Cardiac muscle cell (in vitro differentiated cells and primary cell): ENCODE data around the gene NCBP3. TPM values are rescaled to one million over a fixed set of nuclear protein-coding genes. Genes with fewer than 3 reads are reported as not detected.

ENCODE experiments used
- DNase-seq, 2 donors: peaks; one replicate each; pipeline versions ENCODE4 v3.0.0 to v3.0.0-alpha.2; 2010 to 2017; ENCODE audit warnings: low read depth in 1 of 2, low spot score in 1 of 2
- H3K27ac ChIP-seq: fragments of 200-600 bp; sonication (generic); 2 replicates; pipeline ENCODE4 v1.5.1; 2016
- H3K27me3 ChIP-seq: fragments of 200-600 bp; sonication (generic); 2 replicates; pipeline ENCODE4 v1.6.0; 2016; ENCODE audit warnings: control low read depth
- H3K36me3 ChIP-seq: fragments of 200-600 bp; sonication (generic); 2 replicates; pipeline ENCODE4 v1.5.1; 2016; ENCODE audit warnings: control low read depth
- H3K4me1 ChIP-seq: fragments of 200-600 bp; sonication (generic); 2 replicates; pipeline ENCODE4 v1.8.1; 2017; ENCODE audit warnings: low read depth, mild to moderate bottlenecking, mixed run types
- H3K4me3 ChIP-seq: fragments of 200-600 bp; sonication (generic); 2 replicates; pipeline ENCODE4 v1.5.1; 2016; ENCODE audit warnings: mild to moderate bottlenecking
- H3K9me3 ChIP-seq: fragments of 200-600 bp; sonication (generic); 2 replicates; pipeline ENCODE4 v1.5.1; 2017; ENCODE audit warnings: low read depth, mild to moderate bottlenecking, control low read depth
- polyA plus RNA-seq: library from polyadenylated mRNA; unstranded; fragments of >200 nt; fragmentation: Nextera tagmentation; extraction: Ambion mirVana; gene quantifications from 2 replicates; pipeline ENCODE4 v1.2.1, GENCODE V29; 2016
- total RNA-seq: library from RNA; depleted of rRNA; stranded (reverse); fragments of >200 nt; gene quantifications from 2 replicates; pipeline ENCODE4 v1.2.3, GENCODE V29; 2016
- TF ChIP-seq, protein P1 (sequence below): IDR thresholded peaks from 2 replicates; pipeline ENCODE4 v1.5.1; 2012; ENCODE audit warnings: low read depth, mild to moderate bottlenecking, low read length

NCBP3 gene
- total and polyA plus RNA-seq, 2 experiments from 2014 or later: 27.0 to 32.2 TPM

GRCh38 chr17:3879591-3880417 lies 33.8 kb upstream of the NCBP3 start:
- no peaks in the 10 kb centered on the region for H3K4me1 ChIP-seq
- no peak overlapping the region for H3K4me3 ChIP-seq
- no peaks in the 10 kb centered on the region for H3K27me3 ChIP-seq
- TF ChIP-seq, protein P1, sequence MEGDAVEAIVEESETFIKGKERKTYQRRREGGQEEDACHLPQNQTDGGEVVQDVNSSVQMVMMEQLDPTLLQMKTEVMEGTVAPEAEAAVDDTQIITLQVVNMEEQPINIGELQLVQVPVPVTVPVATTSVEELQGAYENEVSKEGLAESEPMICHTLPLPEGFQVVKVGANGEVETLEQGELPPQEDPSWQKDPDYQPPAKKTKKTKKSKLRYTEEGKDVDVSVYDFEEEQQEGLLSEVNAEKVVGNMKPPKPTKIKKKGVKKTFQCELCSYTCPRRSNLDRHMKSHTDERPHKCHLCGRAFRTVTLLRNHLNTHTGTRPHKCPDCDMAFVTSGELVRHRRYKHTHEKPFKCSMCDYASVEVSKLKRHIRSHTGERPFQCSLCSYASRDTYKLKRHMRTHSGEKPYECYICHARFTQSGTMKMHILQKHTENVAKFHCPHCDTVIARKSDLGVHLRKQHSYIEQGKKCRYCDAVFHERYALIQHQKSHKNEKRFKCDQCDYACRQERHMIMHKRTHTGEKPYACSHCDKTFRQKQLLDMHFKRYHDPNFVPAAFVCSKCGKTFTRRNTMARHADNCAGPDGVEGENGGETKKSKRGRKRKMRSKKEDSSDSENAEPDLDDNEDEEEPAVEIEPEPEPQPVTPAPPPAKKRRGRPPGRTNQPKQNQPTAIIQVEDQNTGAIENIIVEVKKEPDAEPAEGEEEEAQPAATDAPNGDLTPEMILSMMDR: no peak
- H3K36me3 ChIP-seq: no peaks in the 10 kb centered on the region
- no peaks in the 10 kb centered on the region for H3K9me3 ChIP-seq
- H3K27ac ChIP-seq: no peak overlapping the region
- no peak for DNase-seq

DNA sequence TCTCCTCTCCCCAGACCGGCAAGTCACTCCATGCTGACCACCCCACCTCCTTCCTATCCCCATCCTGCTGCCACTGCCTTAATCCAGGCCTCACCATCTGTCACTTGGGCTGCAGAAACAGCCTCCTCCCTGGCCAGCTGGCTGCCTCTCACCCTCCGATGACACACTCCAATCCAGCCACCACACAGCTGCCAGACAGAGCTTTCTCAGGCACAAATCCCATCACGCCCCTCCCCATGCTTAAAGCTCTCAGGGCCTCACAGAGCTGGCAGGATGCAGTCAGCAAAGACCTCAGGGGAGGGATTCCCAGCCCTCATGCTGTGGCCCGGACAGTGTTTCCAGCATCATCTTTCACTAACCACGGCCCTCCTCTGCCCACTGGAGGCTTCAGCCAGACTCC lies 33.1 kb upstream of the NCBP3 start:
- Histone ChIP-seq H3K27me3 (no peaks in the 10 kb centered on the region), H3K27ac (no peak overlapping the region), H3K4me1 (no peaks in the 10 kb centered on the region), H3K36me3 (no peaks in the 10 kb centered on the region), H3K9me3 (no peaks in the 10 kb centered on the region), H3K4me3 (no peak overlapping the region)
- TF ChIP-seq, protein P1: no peak
- peak; percentile 52 to 53 for DNase-seq

DNA sequence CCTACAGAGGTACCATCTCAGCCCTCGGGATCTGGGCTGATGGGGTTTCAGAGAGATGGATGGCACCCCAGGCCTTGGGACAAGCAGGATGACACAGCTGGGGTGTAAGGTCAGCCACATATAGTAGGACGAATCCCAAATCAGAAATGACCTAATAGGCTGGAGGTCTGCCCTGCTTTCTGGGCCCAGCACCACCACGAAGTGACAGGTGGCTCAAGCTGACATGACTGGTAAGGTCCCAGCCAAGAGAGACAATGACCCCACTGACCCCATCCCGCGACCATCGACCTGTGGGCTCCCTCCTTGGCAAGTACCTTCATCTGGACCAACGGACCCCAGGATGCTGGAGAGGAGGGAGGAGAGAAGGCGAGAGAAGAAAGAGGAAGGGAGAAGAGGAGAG lies 31.2 kb upstream of the NCBP3 start:
- Histone ChIP-seq H3K36me3 (no peaks in the 10 kb centered on the region), H3K4me3 (no peak overlapping the region), H3K9me3 (no peaks in the 10 kb centered on the region), H3K27me3 (no peaks in the 10 kb centered on the region), H3K4me1 (no peaks in the 10 kb centered on the region), H3K27ac (no peak overlapping the region)
- no peak for DNase-seq
- TF ChIP-seq, protein P1: no peak

GRCh38 chr17:3875317-3875716 lies 29.3 kb upstream of the NCBP3 start:
- no peaks in the 10 kb centered on the region for H3K4me1 ChIP-seq
- DNase-seq: no peak
- H3K27ac ChIP-seq: no peak overlapping the region
- no peaks in the 10 kb centered on the region for H3K27me3 ChIP-seq
- no peaks in the 10 kb centered on the region for H3K36me3 ChIP-seq
- H3K9me3 ChIP-seq: no peaks in the 10 kb centered on the region
- no peak overlapping the region for H3K4me3 ChIP-seq
- TF ChIP-seq, protein P1: no peak

GRCh38 chr17:3873862-3874261 lies 27.8 kb upstream of the NCBP3 start:
- Histone ChIP-seq H3K9me3 (no peaks in the 10 kb centered on the region), H3K4me1 (no peaks in the 10 kb centered on the region), H3K36me3 (no peaks in the 10 kb centered on the region), H3K4me3 (no peak overlapping the region), H3K27ac (no peak overlapping the region), H3K27me3 (no peaks in the 10 kb centered on the region)
- DNase-seq: no peak
- TF ChIP-seq, protein P1: no peak
